HepG2 (cell line): ENCODE measurements around the gene FGFR1OP2. TPM values are rescaled to one million over a fixed set of nuclear protein-coding genes. Genes with fewer than 3 reads are reported as not detected.

Experiments used
- ATAC-seq: fragments of 200-7000 bp; cut with Tn5 transposase; 3 replicates; pipeline ENCODE4 v1.9.1; 2020; ENCODE audit warnings: mild to moderate bottlenecking, moderate library complexity
- BruUV-seq: library from RNA; stranded (reverse); fragments of 400-500 nt; replicated peaks from 2 replicates; lab custom pipeline; 2021; lab: Mats Ljungman, UMichigan
- CTCF ChIA-PET: fragments of 300-600 bp; formaldehyde crosslinking; extraction: SDS; loops from one replicate; lab custom pipeline; 2021; ENCODE audit warnings: low total read pairs, inconsistent platforms, low intra/inter-chr PET ratio; lab: Yijun Ruan, JAX
- POLR2A ChIA-PET: fragments of 350-600 bp; sonication (Branson Sonifier 250); formaldehyde crosslinking; loops from one replicate; lab custom pipeline; 2020; ENCODE audit warnings: antibody characterized with exemption, inconsistent platforms; lab: Yijun Ruan, JAX
- DNase-seq: peaks from one replicate; pipeline ENCODE4 v3.0.0-alpha.2; 2015; ENCODE audit warnings: low spot score
- FAIRE-seq: peaks from 3 replicates; lab custom pipeline; 2011; peaks lifted over from hg19 to GRCh38; lab: Jason Lieb, UNC
- H2AFZ ChIP-seq: one replicate; pipeline ENCODE4 v1.6.1; 2011; ENCODE audit warnings: low read length, inconsistent platforms
- H3K27ac ChIP-seq: fragments of 300-600 bp; 3 replicates; pipeline ENCODE4 v1.8.0; 2011; ENCODE audit warnings: mixed run types, mild to moderate bottlenecking, mixed read lengths, low read length, inconsistent platforms; ENCODE audit not compliant: insufficient read depth; ENCODE audit errors: extremely low read length
- H3K27me3 ChIP-seq, 2 experiments: fragments of 200-600 bp in 1 of 2; 2 replicates in 1 of 2; 3 replicates in 1 of 2; pipeline versions ENCODE4 v1.6.0 to v1.8.0; 2011; ENCODE audit warnings: low read length in 2 of 2, mild to moderate bottlenecking in 2 of 2, moderate library complexity in 2 of 2, inconsistent platforms in 1 of 2; ENCODE audit not compliant: insufficient read depth in 2 of 2, control insufficient read depth in 1 of 2
- H3K36me3 ChIP-seq, 2 experiments: fragments of 200-600 bp in 1 of 2; replicated peaks in 1 of 2; 2 replicates in 1 of 2; 3 replicates in 1 of 2; pipeline versions ENCODE4 v1.5.1 to v1.8.0; 2011; ENCODE audit warnings: low read length in 2 of 2, inconsistent platforms in 1 of 2; ENCODE audit not compliant: insufficient read depth in 2 of 2, control insufficient read depth in 1 of 2
- H3K4me1 ChIP-seq: 2 replicates; pipeline ENCODE4 v1.5.1; 2012; ENCODE audit warnings: low read length, inconsistent platforms; ENCODE audit not compliant: insufficient read depth
- H3K4me2 ChIP-seq: 2 replicates; pipeline ENCODE4 v1.6.0; 2011; ENCODE audit warnings: low read depth, low read length, inconsistent platforms
- H3K4me3 ChIP-seq, 3 experiments: fragments of 200-600 bp in 1 of 3; sonication (generic), shearing (Covaris generic) in 1 of 3; replicated peaks in 1 of 3; 2 replicates each; pipeline ENCODE4 v1.5.1; 2011 to 2016; ENCODE audit warnings: low read length in 3 of 3, inconsistent platforms in 2 of 3, low read depth in 2 of 3, mild to moderate bottlenecking in 2 of 3, control low read depth in 1 of 3, mixed read lengths in 1 of 3; ENCODE audit not compliant: insufficient read depth in 1 of 3
- H3K79me2 ChIP-seq: one replicate; pipeline ENCODE4 v1.6.1; 2011; ENCODE audit warnings: low read length, inconsistent platforms; ENCODE audit not compliant: insufficient read depth
- H3K9ac ChIP-seq: 2 replicates; pipeline ENCODE4 v1.6.0; 2011; ENCODE audit warnings: mild to moderate bottlenecking, low read depth, low read length, inconsistent platforms; ENCODE audit not compliant: insufficient read depth
- H3K9me3 ChIP-seq: 2 replicates; pipeline ENCODE4 v1.5.1; 2012; ENCODE audit warnings: mild to moderate bottlenecking, low read length
- H4K20me1 ChIP-seq: 2 replicates; pipeline ENCODE4 v1.6.0; 2011; ENCODE audit warnings: inconsistent platforms, mild to moderate bottlenecking, low read length, moderate library complexity; ENCODE audit not compliant: insufficient read depth
- GABPA ChIP-seq, 2 experiments: IDR thresholded peaks; 2 replicates each; pipeline ENCODE4 v1.6.1; 2011 to 2016; ENCODE audit warnings: low read depth in 2 of 2, low read length in 1 of 2, missing biosample characterization in 1 of 2, missing genetic modification characterization in 1 of 2
- HIVEP1 ChIP-seq: sonication (generic); formaldehyde crosslinking; IDR thresholded peaks from 2 replicates; pipeline ENCODE4 v1.4.0; 2020; ENCODE audit warnings: mild to moderate bottlenecking, missing genetic modification reagents
- IRX3 ChIP-seq: sonication (generic); formaldehyde crosslinking; IDR thresholded peaks from 2 replicates; pipeline ENCODE4 v1.8.1; 2023; ENCODE audit warnings: mild to moderate bottlenecking, low read depth, missing genetic modification reagents, borderline replicate concordance
- KLF13 ChIP-seq: sonication (generic); formaldehyde crosslinking; IDR thresholded peaks from 2 replicates; pipeline ENCODE4 v1.4.0; 2020; ENCODE audit warnings: mild to moderate bottlenecking, missing genetic modification reagents
- YEATS4 ChIP-seq: sonication (generic); formaldehyde crosslinking; IDR thresholded peaks from 2 replicates; pipeline ENCODE4 v1.4.0; 2020; ENCODE audit warnings: missing genetic modification reagents, borderline replicate concordance
- ZNF274 ChIP-seq: sonication (generic); formaldehyde crosslinking; IDR thresholded peaks from 2 replicates; pipeline ENCODE4 v1.5.1; 2020; ENCODE audit warnings: mild to moderate bottlenecking, missing genetic modification reagents
- WGBS: methylation state at CpG from one replicate; pipeline ENCODE4 v1.1.6; 2017; ENCODE audit warnings: low lambda C conversion rate; 5-methylcytosine and 5-hydroxymethylcytosine counted together
- in situ Hi-C: cut with HindIII; loops from 2 replicates; pipeline ENCODE4 v1.10.0; 2017; ENCODE audit warnings: low pct_unique_long_range_greater_than_20kb; ENCODE audit not compliant: extremely low pct_ligation_motif_present
- intact Hi-C: fragments of 100-400 bp; cut with micrococcal nuclease; formaldehyde crosslinking; loops from one replicate; pipeline ENCODE4 v1.10.0; 2022; ENCODE audit not compliant: unreplicated experiment
- polyA plus RNA-seq, 8 experiments: library from polyadenylated mRNA; depleted of rRNA in 3 of 8; stranded (reverse) in 7 of 8; unstranded in 1 of 8; fragments of >200 nt; fragmentation: Illumina TruSeq in 4 of 8; extraction: Trizol in 4 of 8; gene quantifications; 2 replicates each; pipeline versions ENCODE4 v1.2.1 to v1.2.3, GENCODE V29; 2011 to 2016; ENCODE audit warnings: low read depth in 4 of 8, missing spikeins in 1 of 8, mixed read lengths in 1 of 8; ENCODE audit not compliant: insufficient read depth in 1 of 8
- total RNA-seq, 5 experiments: library from RNA; depleted of rRNA; stranded (reverse); fragments of >200 nt; fragmentation: Illumina TruSeq; extraction: Trizol; gene quantifications; 2 replicates each; pipeline ENCODE4 v1.2.3, GENCODE V29; 2016; ENCODE audit warnings: low read depth in 1 of 5
- TF ChIP-seq, protein P1 (sequence below), 2 experiments: sonication (generic) in 1 of 2; formaldehyde crosslinking in 1 of 2; IDR thresholded peaks; 2 replicates each; pipeline versions ENCODE4 v1.4.0 to v1.6.1; 2016 to 2020; ENCODE audit warnings: borderline replicate concordance in 1 of 2, low read depth in 1 of 2, mild to moderate bottlenecking in 1 of 2, missing genetic modification reagents in 1 of 2
- TF ChIP-seq, protein P2 (sequence below): IDR thresholded peaks from 2 replicates; pipeline ENCODE4 v1.6.1; 2012; ENCODE audit warnings: inconsistent platforms

The FGFR1OP2 gene
- total and polyA plus RNA-seq, 2 of the 13 experiments (the other 11 are each of a cell fraction or from before 2014, with no cell fraction given) = 18.3 to 38.1 TPM

DNA sequence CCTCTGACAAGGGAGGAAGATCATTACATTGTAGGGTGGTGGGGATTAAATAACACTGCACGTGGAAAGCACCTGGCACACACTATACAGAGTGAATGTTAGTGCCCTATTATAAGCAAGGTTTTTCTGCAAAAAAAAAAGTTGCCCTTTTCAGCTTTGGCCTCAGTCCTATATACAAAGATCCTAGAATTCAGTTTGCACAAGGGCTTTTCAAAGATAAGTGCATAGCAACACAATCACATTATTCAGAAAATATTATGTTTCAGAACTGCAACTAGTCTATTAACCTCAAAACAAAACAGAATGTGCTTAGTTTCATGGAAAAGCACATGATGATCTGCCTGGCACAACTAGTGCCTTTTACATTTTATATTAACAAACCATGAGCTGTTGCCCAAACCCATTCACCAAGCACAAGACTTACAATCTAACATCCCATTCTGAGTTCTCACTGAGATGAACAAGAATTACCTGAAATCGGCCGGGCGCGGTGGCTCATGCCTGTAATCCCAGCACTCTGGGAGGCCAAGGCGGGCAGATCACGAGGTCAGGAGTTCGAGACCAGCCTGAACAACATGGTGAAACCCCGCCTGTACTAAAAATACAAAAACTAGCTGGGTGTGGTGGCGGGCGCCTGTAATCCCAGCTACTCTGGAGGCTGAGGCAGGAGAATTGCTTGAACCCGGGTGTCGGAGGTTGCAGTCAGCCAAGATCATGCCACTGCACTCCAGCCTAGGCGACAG lies 74.1 kb downstream of the FGFR1OP2 start (continued):
- TF ChIP-seq, protein P1, sequence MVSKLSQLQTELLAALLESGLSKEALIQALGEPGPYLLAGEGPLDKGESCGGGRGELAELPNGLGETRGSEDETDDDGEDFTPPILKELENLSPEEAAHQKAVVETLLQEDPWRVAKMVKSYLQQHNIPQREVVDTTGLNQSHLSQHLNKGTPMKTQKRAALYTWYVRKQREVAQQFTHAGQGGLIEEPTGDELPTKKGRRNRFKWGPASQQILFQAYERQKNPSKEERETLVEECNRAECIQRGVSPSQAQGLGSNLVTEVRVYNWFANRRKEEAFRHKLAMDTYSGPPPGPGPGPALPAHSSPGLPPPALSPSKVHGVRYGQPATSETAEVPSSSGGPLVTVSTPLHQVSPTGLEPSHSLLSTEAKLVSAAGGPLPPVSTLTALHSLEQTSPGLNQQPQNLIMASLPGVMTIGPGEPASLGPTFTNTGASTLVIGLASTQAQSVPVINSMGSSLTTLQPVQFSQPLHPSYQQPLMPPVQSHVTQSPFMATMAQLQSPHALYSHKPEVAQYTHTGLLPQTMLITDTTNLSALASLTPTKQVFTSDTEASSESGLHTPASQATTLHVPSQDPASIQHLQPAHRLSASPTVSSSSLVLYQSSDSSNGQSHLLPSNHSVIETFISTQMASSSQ (IDR thresholded peaks at IDR 0.05; ENCODE audit: low read depth) = no peak
- TF ChIP-seq, protein P1 (CRISPR knock-in tag; IDR thresholded peaks at IDR 0.05; ENCODE audit: borderline replicate concordance) = no peak
- no peak for TF ChIP-seq KLF13 (CRISPR knock-in tag)

DNA sequence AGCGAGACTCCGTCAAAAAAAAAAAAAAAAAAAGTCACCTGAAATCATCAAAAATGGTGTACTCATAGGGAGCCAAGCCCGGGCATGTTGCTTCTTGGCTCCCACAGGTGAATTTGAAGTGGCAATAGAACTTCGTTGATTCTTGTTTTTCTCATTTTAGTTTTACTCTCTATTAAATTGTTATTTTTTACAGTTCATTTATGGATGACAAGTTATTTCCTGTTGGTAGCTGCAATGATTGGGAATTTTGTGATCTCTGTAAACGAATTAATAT lies 74.6 kb downstream of the FGFR1OP2 start:
- Histone ChIP-seq H3K4me3 (peak overlapping the region; percentile 77 to 90 (median 81)), H3K27ac (peak overlapping the region; percentile 73), H3K27me3 (no peaks in the 10 kb centered on the region; a peak in 1 of 5 replicates), H3K4me2 (peak overlapping the region; percentile 91), H3K4me1 (peaks cover 81% of the 10 kb centered on the region), H2AFZ (no peak overlapping the region), H3K36me3 (peaks cover 0 to 1% of the 10 kb centered on the region in 2 experiments; a peak in 2 of 5 replicates), H3K9ac (peak overlapping the region; percentile 75), H3K9me3 (no peaks in the 10 kb centered on the region), H3K79me2 (peaks cover 52% of the 10 kb centered on the region), H4K20me1 (no peaks in the 10 kb centered on the region)
- CTCF ChIA-PET = no interaction called here
- TF ChIP-seq IRX3 (CRISPR knock-in tag) (no peak), ZNF274 (CRISPR knock-in tag) (no peak), HIVEP1 (CRISPR knock-in tag) (no peak), YEATS4 (CRISPR knock-in tag) (no peak), GABPA (IDR thresholded peaks at IDR 0.05; ENCODE audit: low read depth, low read length) (no peak), GABPA (CRISPR knock-in tag; IDR thresholded peaks at IDR 0.05; ENCODE audit: low read depth) (0 out of 2 replicates have a peak, but pooled peaks have one; percentile 6)
- TF ChIP-seq, protein P2, sequence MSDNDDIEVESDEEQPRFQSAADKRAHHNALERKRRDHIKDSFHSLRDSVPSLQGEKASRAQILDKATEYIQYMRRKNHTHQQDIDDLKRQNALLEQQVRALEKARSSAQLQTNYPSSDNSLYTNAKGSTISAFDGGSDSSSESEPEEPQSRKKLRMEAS = no peak
- FAIRE-seq (no peak), DNase-seq (no peak), ATAC-seq (no peak)
- no TSS peak for BruUV-seq
- in situ Hi-C loops = loop anchor here (5.0 kb wide), 1 partner anchor 76 kb away; the partner anchor contains the start of genes FGFR1OP2 and INTS13
- POLR2A ChIA-PET = interaction anchor here (0.6 to 1.7 kb wide), 3 partner anchors 10 to 265 kb away, joined by 3 to 8 read pairs (median 3); partner anchors contain the start of genes ITPR2 and MED21
- WGBS = 53% methylated on average over 5 of the region's 5 CpGs
- intact Hi-C loops = loop anchor here (1.0 kb wide), 1 partner anchor 9 kb away; no protein-coding TSS in a partner anchor
